Liver (tissue), 3 donors: ENCODE measurements around the gene SURF6.

Experiments
- FOXA1 ChIP-seq: IDR thresholded peaks from 2 replicates; pipeline ENCODE4 v1.6.1; 2016; ENCODE audit warnings: antibody characterized with exemption
- RAD21 ChIP-seq, 2 donors: IDR thresholded peaks; 2 replicates each; pipeline ENCODE4 v1.6.1; 2016; ENCODE audit warnings: antibody characterized with exemption in 2 of 2, mild to moderate bottlenecking in 2 of 2
- RXRA ChIP-seq, 2 donors: IDR thresholded peaks; 2 replicates each; pipeline ENCODE4 v1.6.1; 2017 to 2018; ENCODE audit warnings: antibody characterized with exemption in 2 of 2, mild to moderate bottlenecking in 1 of 2
- YY1 ChIP-seq: IDR thresholded peaks from 2 replicates; pipeline ENCODE4 v1.6.1; 2016; ENCODE audit warnings: antibody characterized with exemption, mild to moderate bottlenecking
- TF ChIP-seq, protein P1 (sequence below): fragments of 150-350 bp; IDR thresholded peaks from 2 replicates; pipeline ENCODE4 v1.5.1; 2017; ENCODE audit warnings: improper control_type of control experiment, low read depth, low read length; ENCODE audit not compliant: missing input control
- TF ChIP-seq, protein P2 (sequence below): IDR thresholded peaks from 2 replicates; pipeline ENCODE4 v1.6.1; 2016; ENCODE audit warnings: antibody characterized with exemption
- donor health status: healthy.
- donor health status: healthy.

DNA sequence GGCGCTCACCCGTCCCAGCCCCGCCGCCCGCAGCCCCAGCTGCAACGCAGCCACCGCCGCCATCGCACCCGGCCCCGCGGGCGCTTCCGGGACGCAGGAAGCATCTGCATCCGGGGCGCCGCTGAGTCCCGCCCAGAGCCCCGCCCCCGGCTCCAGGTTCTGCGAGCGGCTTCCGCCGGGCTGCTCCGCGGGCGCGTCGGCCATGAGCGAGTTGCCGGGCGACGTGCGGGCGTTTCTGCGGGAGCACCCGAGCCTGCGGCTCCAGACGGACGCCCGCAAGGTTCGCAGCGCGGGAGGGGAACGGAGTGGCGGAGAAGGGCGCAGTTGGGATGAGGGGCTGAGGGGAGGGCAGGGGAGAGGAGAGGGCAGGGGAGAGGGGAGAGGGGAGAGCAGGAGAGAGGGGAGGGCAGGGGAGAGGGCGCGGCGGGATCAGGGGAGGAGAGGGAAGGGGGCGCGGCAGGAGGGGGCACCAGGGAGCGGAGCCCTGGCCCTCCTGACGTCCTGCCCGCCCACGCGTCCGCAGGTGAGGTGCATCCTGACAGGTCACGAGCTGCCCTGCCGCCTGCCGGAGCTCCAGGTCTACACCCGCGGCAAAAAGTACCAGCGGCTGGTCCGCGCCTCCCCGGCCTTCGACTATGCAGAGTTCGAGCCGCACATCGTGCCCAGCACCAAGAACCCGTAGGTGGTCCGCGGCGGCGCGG, 20.6 kb upstream of the SURF6 start, which contains the start of the genes SURF1 and SURF2:
- TF ChIP-seq, protein P1, sequence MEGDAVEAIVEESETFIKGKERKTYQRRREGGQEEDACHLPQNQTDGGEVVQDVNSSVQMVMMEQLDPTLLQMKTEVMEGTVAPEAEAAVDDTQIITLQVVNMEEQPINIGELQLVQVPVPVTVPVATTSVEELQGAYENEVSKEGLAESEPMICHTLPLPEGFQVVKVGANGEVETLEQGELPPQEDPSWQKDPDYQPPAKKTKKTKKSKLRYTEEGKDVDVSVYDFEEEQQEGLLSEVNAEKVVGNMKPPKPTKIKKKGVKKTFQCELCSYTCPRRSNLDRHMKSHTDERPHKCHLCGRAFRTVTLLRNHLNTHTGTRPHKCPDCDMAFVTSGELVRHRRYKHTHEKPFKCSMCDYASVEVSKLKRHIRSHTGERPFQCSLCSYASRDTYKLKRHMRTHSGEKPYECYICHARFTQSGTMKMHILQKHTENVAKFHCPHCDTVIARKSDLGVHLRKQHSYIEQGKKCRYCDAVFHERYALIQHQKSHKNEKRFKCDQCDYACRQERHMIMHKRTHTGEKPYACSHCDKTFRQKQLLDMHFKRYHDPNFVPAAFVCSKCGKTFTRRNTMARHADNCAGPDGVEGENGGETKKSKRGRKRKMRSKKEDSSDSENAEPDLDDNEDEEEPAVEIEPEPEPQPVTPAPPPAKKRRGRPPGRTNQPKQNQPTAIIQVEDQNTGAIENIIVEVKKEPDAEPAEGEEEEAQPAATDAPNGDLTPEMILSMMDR, result peak; percentile 9
- TF ChIP-seq, protein P2, sequence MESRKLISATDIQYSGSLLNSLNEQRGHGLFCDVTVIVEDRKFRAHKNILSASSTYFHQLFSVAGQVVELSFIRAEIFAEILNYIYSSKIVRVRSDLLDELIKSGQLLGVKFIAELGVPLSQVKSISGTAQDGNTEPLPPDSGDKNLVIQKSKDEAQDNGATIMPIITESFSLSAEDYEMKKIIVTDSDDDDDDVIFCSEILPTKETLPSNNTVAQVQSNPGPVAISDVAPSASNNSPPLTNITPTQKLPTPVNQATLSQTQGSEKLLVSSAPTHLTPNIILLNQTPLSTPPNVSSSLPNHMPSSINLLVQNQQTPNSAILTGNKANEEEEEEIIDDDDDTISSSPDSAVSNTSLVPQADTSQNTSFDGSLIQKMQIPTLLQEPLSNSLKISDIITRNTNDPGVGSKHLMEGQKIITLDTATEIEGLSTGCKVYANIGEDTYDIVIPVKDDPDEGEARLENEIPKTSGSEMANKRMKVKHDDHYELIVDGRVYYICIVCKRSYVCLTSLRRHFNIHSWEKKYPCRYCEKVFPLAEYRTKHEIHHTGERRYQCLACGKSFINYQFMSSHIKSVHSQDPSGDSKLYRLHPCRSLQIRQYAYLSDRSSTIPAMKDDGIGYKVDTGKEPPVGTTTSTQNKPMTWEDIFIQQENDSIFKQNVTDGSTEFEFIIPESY, result no peak
- TF ChIP-seq FOXA1 (no peak), RXRA (IDR thresholded peaks at IDR 0.05) (no peak), YY1 (peak; percentile 50), RAD21 (IDR thresholded peaks at IDR 0.05) (peak in 1 of 2 donors; percentile 9)
